Measurements from ENCODE around the gene TUBB6. TPM values are rescaled to one million over a fixed set of nuclear protein-coding genes. Genes with fewer than 3 reads are reported as not detected.

Gene TUBB6
- total and polyA plus RNA-seq, 2 of the 8 experiments (the other 6 are each of a cell fraction or from before 2014, with no cell fraction given), result 126 to 223 TPM

GRCh38 chr18:12305930-12306629, 2.0 kb upstream of the TUBB6 start:
- Histone ChIP-seq H3K9me3 (ENCODE audit: insufficient read depth in 2 of 2, low read depth in 1 of 2, low read length in 1 of 2) (no peaks in the 10 kb centered on the region), H3K4me1 (replicated peaks in 1 of 4; ENCODE audit: control insufficient read depth in 3 of 4, insufficient read depth in 4 of 4, low read length in 3 of 4) (peaks cover 0 to 16% (median 12%) of the 10 kb centered on the region in 4 experiments; a peak in 6 of 7 replicates), H3K56ac (replicated peaks; ENCODE audit: insufficient read length, low read depth, low read length) (no peak overlapping the region), H2BK5ac (ENCODE audit: low read depth, low read length) (no peak overlapping the region), H3K18ac (ENCODE audit: extremely low read depth, low read length) (no peak overlapping the region), H3K27me3 (replicated peaks in 1 of 4; ENCODE audit: control insufficient read depth in 3 of 4, extremely low read depth in 1 of 4, insufficient read depth in 3 of 4, low read length in 3 of 4) (peaks cover 0 to 29% (median 20%) of the 10 kb centered on the region in 4 experiments; a peak in 5 of 7 replicates), H2AK5ac (ENCODE audit: low read depth, low read length) (no peak overlapping the region), H3K4ac (replicated peaks; ENCODE audit: insufficient read length, low read depth, low read length) (no peak overlapping the region), H4K91ac (replicated peaks; ENCODE audit: insufficient read length, low read length) (no peak overlapping the region), H3K14ac (ENCODE audit: insufficient read length) (no peak overlapping the region), H3K23me2 (ENCODE audit: low read depth, low read length) (peaks cover 11% of the 10 kb centered on the region), H3K27ac (ENCODE audit: low read depth, low read length) (no peak overlapping the region), H3K79me2 (ENCODE audit: control insufficient read depth in 1 of 2, insufficient read depth in 2 of 2, low read length in 2 of 2) (peaks cover 0 to 6% of the 10 kb centered on the region in 2 experiments; a peak in 3 of 4 replicates), H3K4me3 (ENCODE audit: extremely low read depth in 1 of 4, insufficient read depth in 2 of 4, low read depth in 3 of 4, low read length in 4 of 4) (peak overlapping the region in 2 of 4 experiments; percentile 21 to 81; a peak in 4 of 8 replicates), H3K23ac (ENCODE audit: insufficient read length) (no peak overlapping the region), H4K20me1 (replicated peaks in 1 of 2; ENCODE audit: control insufficient read depth in 1 of 2, insufficient read depth in 2 of 2, low read length in 2 of 2) (peaks cover 0 to 3% of the 10 kb centered on the region in 2 experiments), H4K8ac (ENCODE audit: extremely low read depth, insufficient read depth, low read length) (no peak overlapping the region; the same call in 1 of the 2 replicates), H2BK20ac (ENCODE audit: low read length) (no peak overlapping the region), H2BK12ac (ENCODE audit: low read depth, low read length) (peak overlapping the region; percentile 18; the same call in 1 of the 2 replicates), H3K36me3 (ENCODE audit: control insufficient read depth in 2 of 4, insufficient read depth in 4 of 4, low read length in 3 of 4) (peaks cover 0 to 10% (median 2%) of the 10 kb centered on the region in 4 experiments; a peak in 3 of 8 replicates), H2BK15ac (ENCODE audit: low read length) (no peak overlapping the region), H2BK120ac (replicated peaks; ENCODE audit: low read depth, low read length) (no peak overlapping the region), H3K9ac (replicated peaks in 1 of 4; ENCODE audit: extremely low read depth in 1 of 4, low read depth in 3 of 4, low read length in 3 of 4) (no peak overlapping the region), H4K5ac (ENCODE audit: insufficient read length, low read depth, low read length) (no peak overlapping the region), H2AFZ (ENCODE audit: low read length) (no peak overlapping the region), H3K79me1 (ENCODE audit: low read depth, low read length) (no peaks in the 10 kb centered on the region), H3K4me2 (ENCODE audit: insufficient read depth in 1 of 2, low read depth in 2 of 2, low read length in 2 of 2) (peak overlapping the region; percentile 78 to 94)
- ChIA-PET POLR2A (ENCODE audit: partially characterized antibody) (interaction anchor here (1.1 to 6.1 kb wide), 6 partner anchors 9 to 30 kb away, joined by 3 to 49 read pairs (median 5); no protein-coding TSS in a partner anchor), CTCF (ENCODE audit: partially characterized antibody) (interaction anchor here (1.0 to 2.4 kb wide), 4 partner anchors 9 to 34 kb away, joined by 3 to 11 read pairs (median 4); no protein-coding TSS in a partner anchor)
- TF ChIP-seq BACH1 (IDR thresholded peaks at IDR 0.05; ENCODE audit: low read length) (no peak), ATF3 (IDR thresholded peaks at IDR 0.05; ENCODE audit: insufficient read depth, low read depth, low read length) (no peak), TAF7 (optimal IDR thresholded peaks at IDR 0.05; ENCODE audit: borderline replicate concordance, low read depth, low read length) (no peak), RBBP5 (IDR thresholded peaks at IDR 0.05; ENCODE audit: borderline replicate concordance, low read depth, low read length) (no peak), TEAD4 (IDR thresholded peaks at IDR 0.05; ENCODE audit: low read depth, low read length) (no peak), BRCA1 (IDR thresholded peaks at IDR 0.05; ENCODE audit: low read depth, low read length) (no peak), RNF2 (IDR thresholded peaks at IDR 0.05; ENCODE audit: borderline replicate concordance, low read depth, low read length, missing control alignments, poor library complexity, severe bottlenecking) (no peak)
- 44% methylated on average over 24 of the region's 25 CpGs; no CpG with 5 or more reads in 1 of the 2 experiments for WGBS, 2 experiments (ENCODE audit: extremely low coverage in 1 of 2, insufficient coverage in 1 of 2, insufficient read length in 1 of 2, insufficient replicate concordance in 2 of 2, low coverage in 1 of 2, low lambda C conversion rate in 2 of 2, missing lambda C conversion rate in 1 of 2)
- DNase-seq (ENCODE audit: low read depth in 1 of 2, low spot score in 2 of 2), result peak in 1 of 2 experiments; percentile 72
- FAIRE-seq, result no peak

Measured in H1 (cell line).